Retina (tissue), 1 donor: ENCODE data around the gene LCE2B.
"Not testable (repeated sequence)": the region's sequence is repeated elsewhere in the genome, so short reads cannot be mapped to it uniquely, and the experiment has no call there.

Experiments
- DNase-seq: peaks from one replicate; pipeline ENCODE4 v3.0.0-alpha.2; 2016

The LCE2B gene, protein sequence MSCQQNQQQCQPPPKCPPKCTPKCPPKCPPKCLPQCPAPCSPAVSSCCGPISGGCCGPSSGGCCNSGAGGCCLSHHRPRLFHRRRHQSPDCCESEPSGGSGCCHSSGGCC

DNA sequence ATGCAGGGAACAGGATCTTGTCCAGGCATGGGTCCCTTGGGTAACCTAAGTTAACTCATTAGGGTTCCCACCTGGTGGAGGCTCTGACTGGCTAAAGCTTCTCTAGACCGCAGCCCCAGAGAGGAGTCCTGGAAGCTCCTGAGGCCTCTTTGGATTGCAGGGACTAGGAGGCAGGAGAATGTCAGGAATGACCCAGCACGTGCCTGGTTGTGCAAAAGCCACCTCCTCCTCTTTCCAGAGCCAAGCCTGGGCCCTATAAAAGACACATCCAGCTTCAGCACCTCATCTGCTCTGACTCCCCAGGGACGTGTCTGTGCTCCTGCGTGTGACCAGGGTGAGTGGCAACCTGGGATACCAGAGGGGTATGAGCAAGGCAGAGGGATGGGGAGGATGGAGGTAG, at the start of gene LCE2B:
LCE2B (plus strand) TSS at position 301 of the 400 bp plus-strand sequence. CDS start 721 bp downstream, outside the sequence.
- DNase-seq: not testable (repeated sequence)

DNA sequence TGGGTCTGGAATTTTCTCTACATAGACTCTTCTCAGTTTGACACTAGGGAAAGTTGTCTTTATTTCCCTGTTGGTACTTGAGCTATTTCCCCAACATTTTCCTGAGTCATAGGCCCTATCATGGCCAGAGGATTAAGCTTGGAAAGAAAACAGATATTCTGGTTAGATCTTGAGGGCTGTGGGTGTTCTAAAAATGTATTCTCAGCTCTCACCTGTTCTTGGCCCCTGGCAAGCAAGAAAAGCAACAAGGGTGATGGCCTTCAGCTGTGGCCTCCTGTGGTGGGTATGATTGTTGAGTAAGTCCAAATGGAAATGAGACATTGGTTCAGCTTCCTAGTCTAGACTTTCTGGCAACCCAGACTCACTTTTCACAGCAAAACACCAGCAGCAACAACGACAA, 45.6 kb upstream of the LCE2B start:
- DNase-seq: no peak

DNA sequence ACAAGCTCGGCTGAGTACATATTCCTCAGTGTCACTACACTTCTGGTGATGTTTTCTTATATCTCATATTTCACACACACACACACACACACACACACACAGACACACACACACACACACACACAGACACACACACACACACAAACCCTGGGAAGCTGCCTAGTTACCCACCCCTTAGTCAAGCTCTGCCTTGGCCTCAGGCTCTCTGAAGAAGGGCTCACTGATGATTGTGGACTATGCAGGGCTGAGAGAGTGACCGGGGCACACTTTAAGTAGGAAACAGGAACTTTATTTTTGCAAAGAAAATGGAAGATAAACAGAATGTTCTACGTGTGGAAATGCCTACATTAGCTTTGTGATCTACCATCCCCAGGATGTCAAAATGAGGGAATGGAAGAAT, 42.0 kb upstream of the LCE2B start:
- DNase-seq: no peak

DNA sequence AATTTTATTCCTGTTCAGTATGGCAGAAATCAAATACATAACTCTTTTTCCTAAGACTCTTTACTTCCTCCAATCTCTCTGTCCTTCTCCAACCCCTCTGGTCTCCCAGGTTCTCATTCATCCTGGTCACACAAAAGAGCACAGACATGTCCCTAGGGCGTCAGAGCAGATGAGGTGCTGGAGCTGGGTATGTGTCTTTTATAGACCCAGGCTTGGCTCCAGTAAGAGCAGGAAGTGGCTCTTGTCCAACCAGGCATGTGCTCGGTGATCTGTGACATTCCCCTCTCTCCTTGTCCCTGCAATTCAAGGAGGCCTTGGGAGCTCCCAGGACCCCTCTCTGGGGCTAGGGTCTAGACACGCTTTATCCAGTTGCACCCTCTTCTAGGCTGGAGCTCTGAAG, 40.8 kb upstream of the LCE2B start:
- no peak for DNase-seq

DNA sequence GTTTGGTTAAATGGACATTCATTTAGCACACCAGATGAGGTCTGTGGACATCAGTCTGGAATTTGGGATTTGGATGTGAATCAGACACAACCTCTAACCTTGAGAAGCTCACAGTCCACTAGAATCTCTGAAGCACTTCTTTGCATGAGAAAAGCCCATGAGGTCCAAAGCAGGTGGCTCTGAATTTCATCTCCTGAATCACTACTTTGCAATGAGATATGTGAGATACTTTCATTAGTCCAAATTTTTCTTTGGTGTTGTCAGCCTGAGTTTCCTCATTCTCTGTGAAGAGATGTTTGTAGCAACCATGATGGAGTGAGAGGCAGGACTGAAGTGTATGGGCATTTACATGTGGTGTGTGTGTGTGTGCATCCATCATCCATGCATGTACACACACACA, 39.3 kb upstream of the LCE2B start:
- DNase-seq: no peak

DNA sequence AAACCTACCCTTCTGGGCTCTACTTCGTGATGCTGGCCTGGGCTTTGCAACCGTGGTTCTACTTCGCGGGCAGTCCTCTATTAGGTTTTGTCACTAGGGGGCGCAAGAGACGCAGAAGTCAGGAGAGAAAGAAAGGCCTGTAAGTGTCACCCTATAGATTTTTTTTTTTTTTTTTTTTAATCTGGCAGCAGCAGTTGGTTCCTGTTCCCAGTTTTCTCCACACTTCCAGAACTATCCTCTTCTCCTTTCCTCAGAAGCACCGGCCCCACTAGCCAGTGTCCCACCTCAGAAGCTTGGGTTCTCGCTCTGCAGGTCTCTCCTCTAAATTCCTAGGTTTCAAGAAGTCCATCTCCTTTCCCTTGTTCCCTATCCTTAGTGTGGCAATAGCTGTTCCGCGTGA, 31.8 kb upstream of the LCE2B start:
- peak; percentile 79 for DNase-seq

DNA sequence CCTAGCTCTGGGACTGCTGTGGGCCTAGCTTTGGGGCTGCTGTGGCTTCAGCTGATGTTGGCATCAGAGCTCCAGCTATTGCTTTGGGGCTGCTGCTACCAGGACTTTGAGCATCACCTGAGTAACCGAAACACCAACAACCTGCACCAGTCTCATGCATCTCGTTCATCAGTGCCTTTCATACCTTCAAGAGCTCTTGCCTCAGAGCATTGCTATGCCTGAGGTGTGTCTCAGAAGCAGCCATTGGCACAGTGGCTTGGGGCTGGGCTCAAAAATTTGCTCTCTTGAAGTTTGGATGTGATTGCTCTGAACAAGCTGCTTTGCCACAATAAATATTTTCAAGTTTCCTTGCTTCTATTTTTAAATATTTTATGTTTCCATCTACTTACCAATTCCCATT, 29.5 kb upstream of the LCE2B start:
- no peak for DNase-seq

DNA sequence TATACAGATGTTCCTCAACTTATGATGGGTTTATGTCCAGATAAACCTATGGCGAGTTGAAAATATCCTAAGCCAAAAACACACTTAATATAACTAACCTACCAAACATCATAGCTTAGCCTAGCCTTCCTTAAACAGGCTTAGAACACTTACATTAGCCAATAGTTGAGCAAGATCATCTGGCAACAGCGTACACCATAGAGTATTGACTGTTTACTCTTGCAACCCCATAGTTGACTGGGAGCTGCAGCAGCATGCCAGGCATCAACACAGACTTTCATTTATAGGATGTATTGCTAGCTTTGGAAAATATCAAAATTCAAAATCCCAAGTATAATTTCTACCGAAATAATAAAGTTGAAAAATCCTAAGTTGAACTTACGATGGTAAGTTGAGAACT, 28.2 kb upstream of the LCE2B start:
- no peak for DNase-seq

DNA sequence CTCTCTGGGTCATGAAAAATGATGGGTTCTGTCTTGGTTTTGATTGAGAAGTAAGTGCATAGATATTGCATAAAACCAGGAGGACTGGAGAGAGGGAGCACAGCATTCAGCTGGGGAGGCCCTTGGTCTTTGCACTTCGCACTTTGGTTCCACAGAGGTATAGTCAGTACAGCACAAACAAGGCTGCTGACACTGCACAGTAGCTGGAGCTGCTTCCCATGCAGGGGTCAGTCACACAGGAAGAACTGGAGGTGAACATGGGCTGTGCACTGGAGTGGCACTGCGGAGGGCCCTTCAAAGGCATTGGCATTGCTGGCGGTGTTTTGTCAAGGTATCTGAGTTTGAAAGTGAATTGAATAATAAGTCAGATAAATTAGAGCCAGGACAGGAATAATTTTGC, 27.3 kb upstream of the LCE2B start:
- no peak for DNase-seq

DNA sequence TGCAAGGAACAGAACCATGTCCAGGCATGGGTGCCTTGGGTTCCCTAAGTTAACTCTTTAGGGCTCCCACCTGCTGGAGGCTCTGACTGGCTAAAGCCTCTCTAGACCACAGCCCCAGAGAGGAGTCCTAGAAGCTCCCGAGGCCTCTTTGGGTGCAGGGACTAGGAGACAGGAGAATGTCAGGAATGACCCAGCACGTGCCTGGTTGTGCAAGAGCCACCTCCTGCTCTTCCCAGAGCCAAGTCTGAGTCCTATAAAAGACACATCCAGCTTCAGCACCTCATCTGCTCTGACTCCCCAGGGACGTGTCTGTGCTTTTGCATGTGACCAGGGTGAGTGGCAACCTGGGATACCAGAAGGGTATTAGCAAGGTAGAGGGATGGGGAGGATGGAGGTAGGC, 22.8 kb upstream of the LCE2B start, which contains the start of gene LCE2D:
LCE2D (plus strand) TSS at position 283 of the 400 bp plus-strand sequence. CDS start 726 bp downstream, outside the sequence.
- DNase-seq: no peak

DNA sequence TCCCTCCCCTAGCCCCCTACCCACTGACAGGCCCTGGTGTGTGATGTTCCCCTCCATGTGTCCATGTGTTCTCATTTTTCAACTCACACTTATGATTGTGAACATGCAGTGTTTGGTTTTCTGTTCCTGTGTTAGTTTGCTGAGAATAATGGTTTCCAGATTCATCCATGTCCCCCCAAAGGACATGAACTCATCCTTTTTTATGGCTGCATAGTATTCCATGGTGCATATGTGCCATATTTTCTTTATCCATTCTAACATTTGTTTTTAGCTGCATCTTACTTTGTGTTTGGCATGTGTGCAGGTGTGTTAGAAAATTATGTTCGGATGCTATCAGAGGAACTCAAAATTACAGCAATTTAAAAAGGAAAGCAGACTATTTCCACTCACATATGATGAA, 19.8 kb upstream of the LCE2B start:
- DNase-seq: not testable (repeated sequence)

DNA sequence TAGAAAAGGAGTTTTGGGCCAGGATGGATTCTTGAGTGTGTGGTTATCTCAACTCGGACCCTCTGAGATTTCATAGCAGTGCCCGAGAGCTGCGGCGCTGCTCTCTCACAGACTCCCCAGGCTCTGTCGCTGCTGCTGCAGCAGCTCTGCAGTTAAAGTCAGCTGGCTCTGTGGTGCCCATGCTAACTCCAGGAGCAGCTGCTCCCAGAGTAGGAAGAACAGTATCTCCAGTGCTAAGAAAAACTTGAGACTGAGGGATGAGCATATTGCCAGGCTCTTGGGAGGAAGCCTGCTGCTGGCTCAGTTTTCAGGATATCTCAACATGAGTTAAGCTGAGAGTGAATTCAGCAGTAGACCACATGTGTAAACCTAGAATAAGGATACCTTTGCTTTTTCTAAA, 18.3 kb upstream of the LCE2B start:
- no peak for DNase-seq

DNA sequence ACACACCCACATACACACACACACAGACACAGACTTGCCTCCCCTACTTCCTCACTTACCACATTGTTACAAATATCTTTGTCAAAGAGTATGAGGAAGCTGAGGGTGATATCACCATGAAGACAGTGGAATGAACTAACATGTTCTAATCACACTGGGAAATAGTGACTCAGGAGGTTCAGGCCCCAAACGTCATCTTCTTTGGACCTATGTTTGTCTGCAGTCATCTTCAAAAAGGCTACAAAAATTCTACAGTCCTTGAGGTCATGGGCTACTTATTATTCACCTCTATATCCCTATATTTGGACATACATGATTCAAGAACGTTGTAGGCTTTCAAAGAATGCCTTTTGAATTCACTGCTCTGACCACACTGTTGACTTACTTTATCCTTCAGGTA, 12.9 kb upstream of the LCE2B start:
- no peak for DNase-seq

DNA sequence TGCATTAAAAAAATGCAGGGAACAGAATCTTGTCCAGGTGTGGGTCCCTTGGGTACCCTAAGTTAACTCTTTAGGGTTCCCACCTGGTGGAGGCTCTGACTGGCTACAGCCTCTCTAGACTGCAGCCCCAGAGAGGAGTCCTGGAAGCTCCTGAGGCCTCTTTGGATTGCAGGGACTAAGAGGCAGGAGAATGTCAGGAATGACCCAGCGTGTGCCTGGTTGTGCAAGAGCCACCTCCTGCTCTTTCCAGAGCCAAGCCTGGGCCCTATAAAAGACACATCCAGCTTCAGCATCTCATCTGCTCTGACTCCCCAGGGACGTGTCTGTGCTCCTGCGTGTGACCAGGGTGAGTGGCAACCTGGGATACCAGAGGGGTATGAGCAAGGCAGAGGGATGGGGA, 10.9 kb upstream of the LCE2B start, which contains the start of gene LCE2C:
LCE2C (plus strand) TSS at position 297 of the 400 bp plus-strand sequence. CDS start 737 bp downstream, outside the sequence.
- not testable (repeated sequence) for DNase-seq

DNA sequence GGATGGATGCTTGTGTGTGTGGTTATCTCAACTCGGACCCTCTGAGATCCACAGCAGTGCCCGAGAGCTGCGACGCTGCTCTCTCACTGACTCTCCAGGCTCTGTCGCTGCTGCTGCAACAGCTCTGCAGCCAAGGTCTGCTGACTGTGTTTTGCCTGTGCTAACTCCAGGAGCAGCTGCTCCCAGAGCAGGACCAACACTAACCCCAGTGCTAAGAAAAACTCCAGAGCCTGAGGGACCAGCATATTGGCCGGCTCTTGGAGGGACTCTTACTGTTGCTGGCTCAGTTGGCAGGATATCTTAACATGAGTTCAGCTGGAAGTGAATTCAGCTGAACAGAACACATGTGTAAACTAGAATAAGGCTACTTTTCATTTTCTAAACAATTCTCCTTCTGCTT, 6.5 kb upstream of the LCE2B start:
- no peak for DNase-seq

DNA sequence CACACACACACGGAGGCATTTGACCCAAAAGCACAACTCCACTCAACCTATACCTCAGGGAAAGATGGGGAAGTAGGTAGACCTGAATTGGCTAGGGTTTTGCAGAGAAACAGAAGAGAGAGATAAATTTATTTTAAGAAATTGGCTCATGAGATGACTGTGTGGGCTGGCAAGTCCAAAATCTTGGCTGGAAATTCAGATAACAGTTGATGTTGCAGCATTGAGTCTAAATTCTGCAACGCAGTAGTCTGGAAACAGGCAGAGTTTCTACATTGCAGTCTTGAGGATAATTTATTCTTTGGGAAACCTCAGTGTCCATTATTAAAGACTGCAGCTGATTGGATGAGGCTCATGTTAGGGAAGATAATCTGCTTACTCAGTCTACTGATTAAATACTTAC, 4.3 kb upstream of the LCE2B start:
- no peak for DNase-seq

DNA sequence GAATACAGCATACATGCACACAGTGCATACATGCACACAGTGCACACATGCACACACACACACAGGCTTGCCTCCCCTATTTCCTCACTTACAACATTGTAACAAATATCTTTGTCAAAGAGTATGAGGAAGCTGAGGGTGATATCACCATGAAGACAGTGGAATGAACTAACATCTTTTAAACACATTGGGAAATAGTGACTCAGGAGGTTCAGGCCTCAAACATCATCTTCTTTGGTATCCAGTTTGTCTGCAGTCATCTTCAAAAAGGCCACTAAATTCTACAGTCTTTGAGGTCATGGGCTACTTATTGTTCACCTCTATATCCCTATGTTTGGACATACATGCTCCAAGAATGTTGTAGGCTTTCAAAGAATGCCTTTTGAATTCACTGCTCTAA, 2.1 kb upstream of the LCE2B start:
- no peak for DNase-seq

DNA sequence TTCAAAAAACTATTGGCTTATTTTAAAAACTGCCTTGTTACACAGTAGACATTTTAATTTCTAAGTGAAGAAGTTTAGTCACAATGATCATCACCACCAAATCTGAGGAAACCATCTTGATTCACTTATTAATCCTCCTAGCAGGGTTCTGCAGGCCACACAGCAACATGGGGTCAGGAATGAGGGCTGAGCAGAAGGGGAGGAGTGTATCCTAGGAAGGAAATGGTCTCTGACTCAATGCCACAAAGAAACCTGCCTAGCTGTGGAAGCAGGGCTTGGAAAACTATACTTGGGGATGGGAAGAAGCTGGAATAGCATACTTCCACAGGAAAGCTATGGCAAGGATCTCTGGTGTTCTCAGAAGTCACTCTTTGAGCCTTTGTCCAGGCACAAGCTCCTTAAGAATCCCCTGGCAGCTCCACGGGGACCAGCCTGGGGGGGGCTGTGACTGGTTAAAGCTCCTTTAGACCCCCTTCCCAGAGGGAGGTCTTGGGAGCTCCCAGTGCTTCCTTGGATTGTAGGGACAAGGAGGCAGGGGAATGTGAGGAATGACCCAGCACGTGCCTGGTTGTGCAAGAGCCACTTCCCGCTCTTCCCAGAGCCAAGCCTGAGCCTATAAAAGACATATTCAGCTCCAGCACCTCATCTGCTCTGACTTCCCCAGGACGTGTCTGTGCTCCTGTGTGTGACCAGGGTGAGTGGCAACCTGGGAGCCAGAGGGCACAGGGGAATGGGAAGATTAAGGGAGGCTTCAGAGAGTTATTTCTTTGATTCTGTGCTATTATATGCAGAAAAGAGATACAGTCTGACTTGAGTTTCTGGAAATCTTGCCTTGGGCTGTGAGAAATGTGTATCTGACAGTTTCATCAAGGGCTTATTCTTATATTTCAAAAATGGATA, 12.0 kb downstream of the LCE2B start, which contains the start of gene LCE2A:
LCE2A (plus strand) TSS at position 645 of the 900 bp plus-strand sequence. CDS start 557 bp downstream, outside the sequence.
- DNase-seq: no peak

DNA sequence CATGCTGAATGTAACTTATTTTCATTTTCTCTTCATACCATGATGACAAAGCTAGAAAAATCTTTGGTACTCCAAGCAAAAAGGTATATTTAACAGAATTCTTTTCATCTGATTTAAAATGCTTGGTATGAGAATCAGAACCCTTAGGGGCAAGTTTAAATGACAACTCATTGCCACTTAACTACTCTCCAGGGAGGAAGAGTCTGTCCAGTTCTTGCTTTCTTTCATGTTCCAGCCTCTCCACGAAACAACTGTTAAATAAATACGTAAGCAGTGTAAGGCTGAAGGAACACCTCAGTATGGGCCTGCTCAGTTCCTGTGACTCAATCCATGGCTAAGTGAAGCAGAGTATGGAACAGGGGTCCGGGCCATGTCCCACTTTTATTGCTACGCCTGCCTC, 13.8 kb downstream of the LCE2B start:
- DNase-seq: no peak

DNA sequence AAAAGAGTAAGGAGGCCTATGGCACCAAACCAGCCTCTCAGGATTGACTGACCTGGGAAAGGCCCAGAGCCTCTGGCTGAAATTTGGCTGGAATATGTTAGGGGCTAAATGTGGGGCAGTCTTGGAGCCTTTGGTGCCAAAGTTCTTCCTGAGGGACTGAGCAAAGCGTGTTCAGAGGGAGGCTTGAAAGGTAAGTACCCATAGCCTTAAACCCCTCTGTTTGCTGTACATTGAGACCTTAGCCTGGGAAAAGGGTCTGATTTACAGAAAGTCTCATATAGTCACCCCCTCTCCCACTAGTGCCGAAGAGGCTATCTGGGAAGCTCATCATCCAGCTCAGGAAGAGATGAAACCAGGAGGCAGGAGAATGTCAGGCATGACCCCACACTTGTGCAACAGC, 21.9 kb downstream of the LCE2B start, which contains the start of gene LCE4A:
LCE4A (plus strand) TSS at position 301 of the 400 bp plus-strand sequence. CDS start 916 bp downstream, outside the sequence.
- no peak for DNase-seq

DNA sequence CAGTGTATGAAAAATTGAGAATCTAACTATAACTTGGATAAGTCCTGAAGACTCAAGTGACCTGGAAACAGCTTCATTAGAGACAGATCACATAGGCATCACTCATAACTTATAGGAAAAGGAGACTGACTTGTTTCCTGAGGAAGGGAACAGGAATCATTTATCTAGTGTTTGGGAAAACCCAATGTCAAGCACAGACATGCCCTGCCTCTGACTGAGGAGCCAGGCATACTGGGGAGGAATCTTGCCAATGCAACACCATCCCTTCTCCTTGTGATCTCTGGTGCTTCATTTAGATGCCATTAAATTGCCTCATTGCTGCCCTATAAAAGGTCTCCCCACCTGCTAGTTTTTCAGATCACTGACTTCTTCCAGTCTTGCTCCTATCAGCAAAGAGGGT, 32.3 kb downstream of the LCE2B start:
- no peak for DNase-seq

DNA sequence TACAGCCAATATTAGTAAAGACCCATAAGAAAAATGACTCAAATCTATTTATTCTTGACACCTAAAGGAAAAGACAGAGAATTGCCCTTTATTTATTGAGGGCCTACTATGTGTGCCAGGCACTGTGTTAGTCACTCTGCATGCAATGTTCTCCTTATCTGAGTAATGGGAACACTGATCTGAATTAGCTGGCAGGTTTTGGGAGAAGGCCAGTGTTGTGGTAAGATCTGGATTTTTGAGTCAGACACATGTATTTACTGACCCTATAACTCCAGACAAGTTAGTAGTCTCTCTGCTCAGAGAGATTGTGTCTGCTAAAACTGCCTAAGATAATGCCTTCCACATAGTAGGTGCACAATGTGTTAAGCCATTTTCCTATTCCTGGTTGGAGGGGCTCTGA, 39.3 kb downstream of the LCE2B start:
- no peak for DNase-seq

DNA sequence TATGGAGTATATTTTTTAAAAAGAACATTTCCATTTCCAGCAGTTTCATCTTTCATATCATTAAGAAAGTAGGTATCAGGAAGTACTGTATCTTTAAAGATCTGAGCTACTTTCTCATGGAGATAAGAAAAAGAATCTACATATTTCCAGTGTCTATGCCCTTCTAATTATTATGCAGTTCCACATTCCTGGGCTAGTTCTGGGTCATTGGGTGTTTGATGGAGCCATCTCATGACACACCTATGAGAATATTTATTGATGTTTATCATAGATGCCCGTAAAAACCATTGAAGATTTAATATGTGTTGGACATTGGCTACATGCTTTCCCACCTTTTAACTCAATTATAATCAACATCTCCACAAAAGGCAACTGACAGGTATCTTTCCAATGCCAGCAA, 43.1 kb downstream of the LCE2B start:
- DNase-seq: no peak

DNA sequence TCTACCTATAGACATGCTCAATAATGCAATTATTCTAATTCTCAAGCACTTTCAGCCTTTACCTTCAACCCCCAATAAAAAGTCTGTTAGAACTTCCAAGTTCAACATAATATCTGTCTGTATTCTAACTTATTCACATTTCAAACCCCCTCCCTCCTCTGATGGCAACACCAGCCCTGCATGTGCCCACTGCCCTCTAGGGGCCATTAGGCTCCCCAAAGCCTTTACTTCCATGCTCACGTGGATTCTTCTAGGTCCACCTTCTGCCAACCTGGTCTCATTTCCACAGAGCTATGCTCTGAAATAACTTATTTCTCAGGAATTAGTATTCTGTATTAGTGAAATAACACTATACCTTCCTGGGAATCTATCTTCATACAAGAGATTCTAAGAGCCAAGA, 49.7 kb downstream of the LCE2B start:
- no peak for DNase-seq
